Effector CD8-positive, alpha-beta T cell (primary cell): Measurements from ENCODE around the gene CELA2A.
"Not testable (repeated sequence)": the region's sequence is repeated elsewhere in the genome, so short reads cannot be mapped to it uniquely, and the experiment has no call there.

Experiments used
- DNase-seq: peaks from one replicate; lab custom pipeline; 2025; lab: John Stamatoyannopoulos, UW

CELA2A gene

DNA sequence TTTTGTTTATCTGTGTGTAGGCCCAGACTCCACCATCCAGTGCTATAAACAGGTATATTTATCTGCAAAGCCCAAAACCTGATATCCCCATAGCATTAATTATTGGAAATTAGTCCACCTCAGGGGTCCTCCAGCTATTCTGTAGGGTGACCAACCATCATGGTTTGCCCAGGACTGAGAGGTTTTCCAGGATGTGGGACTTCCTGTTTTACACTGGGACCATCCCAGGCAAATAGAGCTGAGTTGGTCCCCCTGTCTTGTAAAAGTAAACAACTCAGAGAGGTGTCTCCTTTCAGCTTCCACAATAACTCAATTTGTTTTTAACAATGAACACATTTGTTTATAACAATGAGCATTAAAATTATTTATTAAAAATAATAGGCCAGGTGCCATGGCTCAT is 11.6 kb downstream of the CELA2A start:
- DNase-seq = no peak

DNA sequence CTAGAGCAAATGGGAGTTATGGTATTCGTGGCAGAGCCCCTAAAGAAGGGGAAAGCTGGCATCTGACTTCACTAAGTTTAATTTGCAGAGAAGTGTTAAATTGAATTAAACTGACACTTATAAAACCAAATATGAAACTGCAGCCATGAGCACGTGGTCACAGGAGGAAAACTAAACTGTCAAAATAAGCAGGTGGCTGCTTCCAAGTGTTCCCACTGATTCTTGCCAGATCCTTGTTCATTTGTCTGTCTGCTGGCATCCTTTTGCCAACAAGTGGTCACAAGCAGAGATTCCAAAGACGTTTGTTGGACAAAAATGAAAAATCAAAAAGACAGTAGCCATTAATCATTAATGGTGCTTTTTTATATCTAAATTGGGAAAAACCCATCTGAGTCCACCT is 12.8 kb downstream of the CELA2A start:
- no peak for DNase-seq

DNA sequence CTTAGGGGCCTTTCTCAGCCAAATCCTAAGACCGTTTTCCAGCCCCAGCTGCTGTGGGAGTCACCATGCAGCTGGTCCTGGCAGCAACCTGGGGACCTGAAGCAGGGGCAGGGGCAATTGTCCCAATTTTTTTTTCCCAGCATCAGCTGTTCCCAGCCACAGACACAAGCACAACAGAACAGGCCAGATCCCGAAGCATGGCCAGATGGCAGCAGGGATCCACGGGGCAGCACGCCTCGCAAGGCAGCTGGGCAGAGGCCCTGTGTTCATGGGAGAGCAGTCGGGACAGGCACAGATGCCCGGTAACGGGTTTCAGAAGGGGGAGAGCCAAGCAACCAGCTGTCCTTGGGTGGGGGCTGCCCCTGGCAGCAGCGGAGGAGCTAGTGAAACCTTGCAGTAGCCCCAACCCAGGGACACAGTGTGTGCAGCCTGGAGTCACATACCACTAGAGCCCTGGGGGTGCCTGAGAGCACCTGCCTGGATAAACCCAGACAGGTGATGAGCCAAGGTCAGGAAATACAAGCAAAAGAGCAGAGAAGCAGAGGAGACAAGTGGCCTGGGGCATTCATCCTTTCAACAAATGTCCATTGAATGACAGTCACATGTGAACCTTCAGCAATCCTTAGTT is 13.4 kb downstream of the CELA2A start:
- DNase-seq = not testable (repeated sequence)

DNA sequence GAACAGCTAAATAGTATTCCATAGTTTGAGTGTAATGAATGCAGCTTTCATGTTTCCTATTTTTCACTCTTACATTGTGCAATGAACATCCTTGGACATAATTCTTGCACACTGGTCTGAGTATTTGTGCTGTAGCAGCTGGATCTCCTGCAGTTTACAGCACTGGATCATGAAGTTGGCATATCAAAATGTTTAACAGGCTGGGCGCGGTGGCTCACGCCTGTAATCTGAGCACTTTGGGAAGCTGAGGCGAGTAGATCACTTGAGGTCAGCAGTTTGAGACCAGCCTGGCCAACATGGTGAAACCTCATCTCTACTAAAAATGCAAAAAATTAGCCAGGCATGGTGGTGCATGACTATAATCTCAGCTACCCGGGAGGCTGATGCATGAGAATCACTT is 14.5 kb downstream of the CELA2A start:
- not testable (repeated sequence) for DNase-seq

DNA sequence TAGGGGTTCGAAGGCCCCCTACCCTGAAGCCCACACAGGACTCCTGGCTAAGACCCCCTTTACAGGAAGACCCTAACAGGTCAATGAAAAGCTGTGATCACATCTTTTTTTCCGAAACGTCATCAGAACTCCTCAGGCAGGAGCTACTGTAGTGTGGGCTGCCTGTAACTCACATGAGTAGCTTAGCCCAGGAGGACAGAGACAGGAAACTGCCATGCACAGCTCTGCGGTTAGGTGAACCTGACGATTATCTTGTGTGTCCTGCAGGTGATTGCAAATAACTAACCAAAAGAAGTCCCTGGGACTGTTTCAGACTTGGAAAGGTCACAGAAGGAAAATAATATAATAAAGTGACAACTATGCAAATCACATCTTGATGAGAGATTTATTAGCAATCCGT is 15.2 kb downstream of the CELA2A start:
- not testable (repeated sequence) for DNase-seq

DNA sequence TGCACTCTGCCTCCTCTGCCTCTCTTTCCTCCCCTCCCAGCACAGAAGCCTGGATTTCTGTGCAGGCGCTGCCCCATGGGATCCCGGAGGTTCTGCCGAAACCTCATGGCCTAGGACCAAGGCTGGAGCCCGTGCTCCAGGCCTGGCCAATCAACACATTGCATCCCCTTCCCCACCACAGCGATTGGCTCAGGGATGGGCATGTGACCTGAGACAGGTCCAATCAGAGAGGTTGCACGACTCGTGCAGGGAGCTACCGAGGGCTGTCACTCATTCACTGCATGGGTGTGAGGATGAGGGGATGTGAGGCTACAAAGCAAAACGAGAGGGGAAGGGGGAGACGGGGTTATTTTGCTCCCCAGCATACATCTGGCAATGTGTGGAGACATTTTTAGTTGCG is 16.1 kb downstream of the CELA2A start:
- no peak for DNase-seq

DNA sequence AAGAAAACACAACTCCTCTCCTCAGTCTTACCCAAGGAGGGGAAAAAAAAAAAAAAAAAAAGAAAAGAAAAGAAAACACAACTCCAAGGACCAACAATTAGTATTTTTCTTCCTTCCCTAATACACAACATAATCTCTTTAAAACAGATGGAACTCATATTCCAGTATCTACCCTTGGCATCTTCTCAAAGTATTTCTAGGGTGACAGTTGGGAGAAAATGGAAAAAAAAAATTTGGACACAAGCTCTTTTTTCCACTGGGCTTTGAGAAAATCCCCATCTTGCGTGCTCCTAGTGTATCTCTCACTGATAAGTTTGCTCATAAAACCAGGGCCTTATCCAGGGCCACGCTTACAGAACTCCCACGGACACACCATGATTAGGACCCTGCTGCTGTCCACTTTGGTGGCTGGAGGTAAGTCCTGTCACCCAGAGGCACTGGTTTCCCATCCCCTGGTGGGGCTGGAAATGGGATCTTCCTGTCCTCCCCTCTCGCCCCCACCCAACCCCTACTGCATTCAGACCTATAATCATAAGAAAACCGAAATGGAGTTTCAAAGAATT is 19.3 kb downstream of the CELA2A start, which contains the start of gene CELA2B:
Gene CELA2B (plus strand): TSS at position 353 of the 563 bp plus-strand sequence. CDS start 22 bp downstream, at position 375.
- no peak for DNase-seq

DNA sequence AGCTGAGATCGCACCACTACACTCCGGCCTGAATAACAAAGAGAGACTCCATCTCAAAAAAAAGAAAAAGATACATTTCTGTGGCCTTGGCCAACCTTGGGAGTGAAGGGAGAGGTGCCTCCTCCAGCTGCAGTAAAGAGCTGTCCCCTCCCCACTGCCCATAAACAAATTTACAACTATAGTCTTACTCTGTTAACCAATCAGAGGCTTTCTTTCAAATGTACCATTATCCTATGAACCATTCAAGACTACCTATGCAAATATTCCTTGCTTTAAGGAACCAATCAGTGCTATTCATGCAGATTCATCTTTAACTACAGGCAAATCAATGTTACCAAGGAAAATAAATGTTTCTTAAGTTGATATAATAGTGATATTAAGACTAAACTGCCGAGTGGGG is 20.4 kb downstream of the CELA2A start:
- no peak for DNase-seq

DNA sequence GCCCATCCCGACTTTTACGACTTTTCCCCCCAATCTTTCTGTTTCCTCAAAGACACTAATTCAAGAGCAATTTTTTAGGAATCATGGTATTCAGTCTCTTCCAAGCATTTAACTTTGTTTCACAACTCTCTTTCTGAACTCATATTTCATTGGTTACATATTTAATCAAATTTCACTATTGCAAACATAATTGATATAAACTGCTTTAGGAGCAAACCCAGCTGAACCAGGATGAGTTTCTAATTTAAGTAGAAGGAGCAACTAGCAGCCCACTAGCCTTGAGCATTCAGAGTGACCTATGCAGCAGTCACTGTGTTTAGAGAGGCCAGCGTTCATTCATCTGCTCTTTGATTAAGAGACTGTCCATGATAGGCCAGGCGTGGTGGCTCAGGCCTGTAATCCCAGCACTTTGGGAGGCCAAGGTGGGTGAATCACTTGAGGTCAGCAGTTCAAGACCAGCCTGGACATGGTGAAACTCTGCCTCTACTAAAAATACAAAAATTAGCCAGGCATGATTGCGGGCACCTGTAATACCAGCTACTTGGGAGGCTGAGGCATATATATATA is 21.2 kb downstream of the CELA2A start:
- DNase-seq = no peak

DNA sequence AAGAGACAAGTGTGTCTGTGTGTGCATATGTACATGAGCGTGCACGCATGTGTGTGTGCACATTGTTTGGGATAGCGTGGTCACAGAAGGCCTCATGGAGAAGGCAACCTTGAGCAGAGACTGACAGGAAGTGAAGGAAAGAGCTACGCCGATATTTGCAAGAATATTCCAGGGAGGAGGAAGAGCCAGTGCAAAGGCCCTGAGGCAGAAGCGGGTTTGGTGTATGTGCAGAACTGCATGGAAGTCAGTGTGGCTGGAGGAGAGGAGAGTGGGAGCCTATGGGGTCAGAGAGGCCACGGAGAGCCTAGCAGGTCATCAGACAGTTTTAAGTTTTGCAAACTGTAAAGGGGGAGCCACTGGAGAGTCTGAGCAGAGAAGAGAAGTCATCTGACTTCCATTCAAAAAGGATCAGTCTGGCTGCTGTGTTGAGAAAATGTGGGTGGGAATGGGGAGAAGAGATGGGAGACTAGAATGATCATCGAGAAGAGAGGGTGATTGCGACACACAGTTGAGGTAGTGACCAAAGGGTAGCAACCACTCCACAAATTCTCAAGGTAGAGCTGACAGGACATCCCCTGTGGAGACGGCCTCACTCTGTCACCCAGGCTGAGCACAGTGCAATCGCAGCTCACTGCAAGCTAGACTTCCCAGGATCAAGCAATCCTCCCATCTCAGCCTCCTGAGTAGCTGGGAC is 23.3 kb downstream of the CELA2A start:
- no peak for DNase-seq

DNA sequence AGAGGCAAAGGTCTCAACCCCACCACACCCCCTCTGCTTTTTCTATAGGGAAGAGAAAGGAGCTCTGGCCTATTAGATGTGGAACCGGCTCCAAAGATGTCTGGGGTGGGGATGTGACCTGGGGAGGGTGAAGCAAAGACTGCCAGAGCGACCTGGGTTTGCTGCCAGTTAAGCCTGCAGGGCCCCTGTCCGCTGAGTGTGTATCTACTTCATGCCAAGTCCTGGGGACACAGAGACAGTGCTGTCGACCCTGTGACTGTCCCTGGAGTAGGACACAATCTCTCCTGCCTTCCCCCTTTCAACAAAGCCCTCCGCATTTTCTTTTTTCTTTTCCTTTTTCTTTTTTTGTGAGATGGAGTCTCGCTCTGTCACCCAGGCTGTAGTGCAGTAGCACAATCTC is 25.9 kb downstream of the CELA2A start:
- DNase-seq = not testable (repeated sequence)

DNA sequence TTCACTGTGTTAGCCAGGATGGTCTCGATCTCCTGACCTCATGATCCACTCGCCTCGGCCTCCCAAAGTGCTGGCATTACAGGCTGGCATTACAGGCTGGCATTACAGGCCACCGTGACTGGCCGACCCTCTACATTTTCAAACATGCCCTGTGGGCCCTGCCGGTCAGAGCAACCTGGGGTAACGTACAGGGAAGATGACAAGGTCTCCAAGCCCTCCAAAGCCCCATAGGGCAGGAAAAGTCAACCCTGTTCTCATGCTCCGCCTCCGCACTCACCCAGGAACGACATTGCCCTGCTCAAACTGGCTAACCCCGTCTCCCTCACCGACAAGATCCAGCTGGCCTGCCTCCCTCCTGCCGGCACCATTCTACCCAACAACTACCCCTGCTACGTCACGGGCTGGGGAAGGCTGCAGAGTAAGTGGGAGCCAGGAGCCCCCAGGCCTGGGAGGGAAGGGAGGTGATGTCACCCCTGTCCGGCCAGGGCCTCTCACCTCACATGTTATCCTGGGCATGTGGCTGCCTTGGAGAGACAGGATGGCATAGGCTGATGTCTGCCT is 26.5 kb downstream of the CELA2A start:
- DNase-seq = not testable (repeated sequence)

DNA sequence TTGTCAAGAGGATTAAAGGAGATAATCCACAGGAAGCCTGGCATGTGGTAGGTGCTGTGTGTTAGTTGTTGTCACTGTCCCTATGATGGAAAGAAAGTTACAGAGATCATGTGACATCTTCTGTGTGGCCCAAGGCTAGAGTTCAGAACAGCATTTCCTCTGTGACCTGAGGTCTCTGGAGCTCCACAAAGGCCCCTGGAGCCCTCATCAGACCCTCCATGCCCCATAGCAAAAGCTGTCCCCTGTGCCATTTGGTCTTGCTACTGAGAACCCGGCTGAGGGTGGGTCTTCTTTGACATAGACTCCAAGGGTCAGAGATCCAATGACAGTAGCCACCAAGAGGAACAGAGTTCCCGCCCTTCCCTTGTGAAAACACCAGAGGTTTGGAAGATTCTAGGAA is 27.4 kb downstream of the CELA2A start:
- no peak for DNase-seq

DNA sequence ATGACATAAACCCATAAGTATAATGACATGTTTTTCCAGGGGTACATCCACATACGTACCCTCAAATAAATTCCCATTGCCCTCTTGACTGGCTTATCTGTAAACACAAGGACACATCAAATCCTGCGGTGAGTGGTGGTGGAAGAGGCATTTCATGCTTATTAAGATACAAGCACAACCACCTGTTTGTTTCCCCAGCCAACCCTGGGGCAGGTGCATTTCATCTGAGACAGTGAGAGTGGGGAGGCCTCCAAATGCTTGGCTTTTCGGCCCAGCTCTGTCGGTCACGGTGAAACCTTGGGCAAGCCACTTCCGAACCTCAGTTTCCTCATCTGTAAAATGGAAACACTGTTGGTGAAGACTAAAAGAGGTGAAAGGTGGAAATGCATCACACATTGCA is 27.9 kb downstream of the CELA2A start:
- DNase-seq = not testable (repeated sequence)

DNA sequence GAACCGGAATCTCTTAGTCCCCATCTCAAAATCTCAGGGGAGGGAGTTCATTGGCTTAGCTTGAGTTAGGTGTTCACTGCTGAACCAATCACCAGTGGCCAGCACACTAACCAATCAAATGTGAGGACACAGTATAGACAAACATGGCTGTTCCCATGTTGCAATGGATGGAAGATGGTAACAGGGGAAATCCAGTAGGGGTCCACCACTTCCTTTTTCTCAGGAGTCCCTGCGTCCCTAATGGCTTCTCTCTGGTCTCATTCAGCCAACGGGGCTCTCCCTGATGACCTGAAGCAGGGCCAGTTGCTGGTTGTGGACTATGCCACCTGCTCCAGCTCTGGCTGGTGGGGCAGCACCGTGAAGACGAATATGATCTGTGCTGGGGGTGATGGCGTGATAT is 29.1 kb downstream of the CELA2A start:
- DNase-seq = no peak

DNA sequence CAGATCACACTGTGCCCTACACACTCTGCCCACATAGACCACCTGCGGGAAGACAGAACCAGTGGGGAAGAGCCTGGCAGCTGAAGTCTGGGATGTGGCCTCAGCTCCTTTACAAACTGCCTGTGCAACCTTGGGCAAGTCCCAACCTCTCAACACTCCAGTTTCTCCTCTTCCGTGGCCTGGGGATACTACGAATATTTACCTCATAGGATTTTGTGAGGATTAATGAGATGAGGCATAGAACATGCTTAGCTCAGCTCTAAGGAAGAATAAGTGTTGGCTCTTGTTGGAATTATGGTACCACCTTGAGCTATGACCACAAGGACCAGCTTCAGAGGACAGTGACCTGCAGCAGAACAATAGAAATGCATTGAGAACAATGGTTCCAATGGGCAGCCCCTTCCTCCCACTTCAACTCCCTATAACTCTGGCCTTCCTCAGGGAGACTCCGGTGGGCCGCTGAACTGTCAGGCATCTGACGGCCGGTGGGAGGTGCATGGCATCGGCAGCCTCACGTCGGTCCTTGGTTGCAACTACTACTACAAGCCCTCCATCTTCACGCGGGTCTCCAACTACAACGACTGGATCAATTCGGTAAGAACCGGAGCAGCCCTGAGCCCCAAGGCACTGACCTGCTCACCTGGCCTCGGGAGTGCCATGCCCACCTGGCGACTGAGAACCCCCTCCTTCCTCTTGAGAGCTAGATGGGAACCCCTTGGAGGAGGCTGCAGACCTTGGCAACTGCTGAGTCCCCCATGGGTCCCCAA is 30.5 kb downstream of the CELA2A start:
- DNase-seq = not testable (repeated sequence)

DNA sequence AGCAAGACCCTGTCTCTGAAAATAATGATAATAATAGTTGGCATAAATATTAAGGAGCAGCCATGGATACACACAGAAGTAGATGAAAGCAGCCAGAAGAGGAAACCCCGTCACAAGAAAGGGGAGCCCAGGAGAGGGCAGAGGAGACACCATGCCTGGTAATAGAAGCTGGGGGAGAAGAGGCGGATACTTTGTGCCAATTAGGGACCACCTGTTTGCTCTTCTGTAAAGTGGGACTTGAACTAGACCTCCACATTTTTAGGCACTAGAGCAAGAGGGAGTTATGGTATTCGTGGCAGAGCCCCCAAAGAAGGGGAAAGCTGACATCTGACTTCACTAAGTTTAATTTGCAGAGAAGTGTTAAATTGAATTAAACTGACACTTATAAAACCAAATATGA is 31.8 kb downstream of the CELA2A start:
- DNase-seq = no peak

DNA sequence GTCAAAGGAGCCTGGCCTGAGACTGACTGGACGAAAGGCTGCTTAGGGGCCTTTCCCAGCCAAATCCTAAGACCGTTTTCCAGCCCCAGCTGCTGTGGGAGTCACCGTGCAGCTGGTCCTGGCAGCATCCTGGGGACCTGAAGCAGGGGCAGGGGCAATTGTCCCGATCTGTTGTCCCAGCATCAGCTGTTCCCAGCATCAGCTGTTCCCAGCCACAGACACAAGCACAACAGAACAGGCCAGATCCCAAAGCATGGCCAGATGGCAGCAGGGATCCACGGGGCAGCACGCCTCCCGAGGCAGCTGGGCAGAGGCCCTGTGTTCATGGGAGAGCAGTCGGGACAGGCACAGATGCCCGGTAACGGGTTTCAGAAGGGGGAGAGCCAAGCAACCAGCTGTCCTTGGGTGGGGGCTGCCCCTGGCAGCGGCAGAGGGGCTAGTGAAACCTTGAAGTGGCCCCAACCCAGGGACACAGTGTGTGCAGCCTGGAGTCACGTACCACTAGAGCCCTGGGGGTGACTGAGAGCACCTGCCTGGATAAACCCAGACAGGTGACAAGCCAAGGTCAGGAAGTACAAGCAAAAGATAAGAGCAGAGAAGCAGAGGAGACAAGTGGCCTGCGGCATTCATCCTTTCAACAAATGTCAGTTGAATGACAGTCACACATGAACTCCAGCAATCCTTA is 32.7 kb downstream of the CELA2A start:
- no peak for DNase-seq

DNA sequence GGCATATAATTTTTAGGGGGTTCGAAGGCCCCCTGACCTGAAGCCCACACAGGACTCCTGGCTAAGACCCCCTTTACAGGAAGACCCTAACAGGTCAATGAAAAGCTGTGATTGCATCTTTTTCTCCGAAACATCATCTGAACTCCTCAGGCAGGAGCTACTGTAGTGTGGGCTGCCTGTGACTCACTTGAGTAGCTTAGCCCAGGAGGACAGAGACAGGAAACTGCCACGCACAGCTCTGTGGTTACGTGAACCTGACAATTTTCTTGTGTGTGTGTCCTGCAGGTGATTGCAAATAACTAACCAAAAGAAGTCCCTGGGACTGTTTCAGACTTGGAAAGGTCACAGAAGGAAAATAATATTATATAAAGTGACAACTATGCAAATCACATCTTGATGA is 34.5 kb downstream of the CELA2A start:
- not testable (repeated sequence) for DNase-seq

DNA sequence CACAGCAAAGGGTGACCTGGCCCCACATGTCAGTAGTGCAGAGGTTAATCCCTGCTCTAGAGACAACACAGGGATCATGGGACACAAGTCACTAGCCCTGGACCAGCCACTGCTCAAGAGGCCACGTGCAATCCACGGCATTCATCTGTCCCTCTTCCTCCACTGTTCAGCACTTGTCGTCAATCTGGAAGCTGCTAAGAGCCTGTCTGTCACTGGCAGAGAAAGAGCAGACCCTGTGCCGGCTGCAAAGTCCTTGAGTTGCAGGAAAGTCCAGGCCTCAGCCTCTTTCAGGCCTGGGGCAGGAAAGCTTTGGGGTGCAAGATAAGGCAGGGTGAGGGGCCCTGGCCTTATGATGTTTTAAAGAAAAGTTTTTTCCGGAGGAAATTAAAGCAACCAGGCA is 36.1 kb downstream of the CELA2A start:
- DNase-seq = no peak

DNA sequence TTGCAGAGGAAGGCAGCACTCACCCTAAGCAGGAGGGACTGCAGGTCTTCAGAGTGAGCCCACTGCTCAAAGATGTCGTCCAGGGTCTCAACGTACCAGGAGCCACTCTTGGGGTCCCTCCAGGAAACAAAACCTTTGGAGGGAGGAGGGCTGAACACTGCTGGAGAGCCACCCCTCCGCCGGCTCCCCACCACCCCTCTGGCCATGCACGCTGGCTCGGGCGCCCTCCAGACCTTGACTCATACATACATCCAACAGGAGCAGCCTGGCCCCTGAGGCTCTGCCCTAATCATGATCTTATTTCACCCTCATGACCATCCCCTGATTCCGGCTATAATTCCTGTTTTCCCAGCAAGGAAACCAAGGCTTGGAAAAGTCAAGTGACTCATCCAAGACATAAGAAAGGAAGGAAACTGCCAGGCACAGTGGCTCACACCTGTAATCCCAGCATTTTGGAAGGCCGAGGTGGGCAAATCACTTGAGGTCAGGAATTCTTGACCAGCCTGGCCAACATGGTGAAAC is 37.4 kb downstream of the CELA2A start:
- no peak for DNase-seq
